HepG2 (cell line): Measurements from ENCODE around the gene SLCO2B1. TPM values are rescaled to one million over a fixed set of nuclear protein-coding genes. Genes with fewer than 3 reads are reported as not detected.

ENCODE experiments used
- ATAC-seq: fragments of 200-7000 bp; cut with Tn5 transposase; 3 replicates; pipeline ENCODE4 v1.9.1; 2020; ENCODE audit warnings: mild to moderate bottlenecking, moderate library complexity
- BruUV-seq: library from RNA; stranded (reverse); fragments of 400-500 nt; replicated peaks from 2 replicates; lab custom pipeline; 2021; lab: Mats Ljungman, UMichigan
- CTCF ChIA-PET: fragments of 300-600 bp; formaldehyde crosslinking; extraction: SDS; loops from one replicate; lab custom pipeline; 2021; ENCODE audit warnings: low total read pairs, inconsistent platforms, low intra/inter-chr PET ratio; lab: Yijun Ruan, JAX
- POLR2A ChIA-PET: fragments of 350-600 bp; sonication (Branson Sonifier 250); formaldehyde crosslinking; loops from one replicate; lab custom pipeline; 2020; ENCODE audit warnings: antibody characterized with exemption, inconsistent platforms; lab: Yijun Ruan, JAX
- DNase-seq: peaks from one replicate; pipeline ENCODE4 v3.0.0-alpha.2; 2015; ENCODE audit warnings: low spot score
- FAIRE-seq: peaks from 3 replicates; lab custom pipeline; 2011; peaks lifted over from hg19 to GRCh38; lab: Jason Lieb, UNC
- H2AFZ ChIP-seq: one replicate; pipeline ENCODE4 v1.6.1; 2011; ENCODE audit warnings: low read length, inconsistent platforms
- H3K27ac ChIP-seq: fragments of 300-600 bp; 3 replicates; pipeline ENCODE4 v1.8.0; 2011; ENCODE audit warnings: mixed run types, mild to moderate bottlenecking, mixed read lengths, low read length, inconsistent platforms; ENCODE audit not compliant: insufficient read depth; ENCODE audit errors: extremely low read length
- H3K27me3 ChIP-seq, 2 experiments: fragments of 200-600 bp in 1 of 2; 2 replicates in 1 of 2; 3 replicates in 1 of 2; pipeline versions ENCODE4 v1.6.0 to v1.8.0; 2011; ENCODE audit warnings: low read length in 2 of 2, mild to moderate bottlenecking in 2 of 2, moderate library complexity in 2 of 2, inconsistent platforms in 1 of 2; ENCODE audit not compliant: insufficient read depth in 2 of 2, control insufficient read depth in 1 of 2
- H3K36me3 ChIP-seq, 2 experiments: fragments of 200-600 bp in 1 of 2; replicated peaks in 1 of 2; 2 replicates in 1 of 2; 3 replicates in 1 of 2; pipeline versions ENCODE4 v1.5.1 to v1.8.0; 2011; ENCODE audit warnings: low read length in 2 of 2, inconsistent platforms in 1 of 2; ENCODE audit not compliant: insufficient read depth in 2 of 2, control insufficient read depth in 1 of 2
- H3K4me1 ChIP-seq: 2 replicates; pipeline ENCODE4 v1.5.1; 2012; ENCODE audit warnings: low read length, inconsistent platforms; ENCODE audit not compliant: insufficient read depth
- H3K4me2 ChIP-seq: 2 replicates; pipeline ENCODE4 v1.6.0; 2011; ENCODE audit warnings: low read depth, low read length, inconsistent platforms
- H3K4me3 ChIP-seq, 3 experiments: fragments of 200-600 bp in 1 of 3; sonication (generic), shearing (Covaris generic) in 1 of 3; replicated peaks in 1 of 3; 2 replicates each; pipeline ENCODE4 v1.5.1; 2011 to 2016; ENCODE audit warnings: low read length in 3 of 3, inconsistent platforms in 2 of 3, low read depth in 2 of 3, mild to moderate bottlenecking in 2 of 3, control low read depth in 1 of 3, mixed read lengths in 1 of 3; ENCODE audit not compliant: insufficient read depth in 1 of 3
- H3K79me2 ChIP-seq: one replicate; pipeline ENCODE4 v1.6.1; 2011; ENCODE audit warnings: low read length, inconsistent platforms; ENCODE audit not compliant: insufficient read depth
- H3K9ac ChIP-seq: 2 replicates; pipeline ENCODE4 v1.6.0; 2011; ENCODE audit warnings: mild to moderate bottlenecking, low read depth, low read length, inconsistent platforms; ENCODE audit not compliant: insufficient read depth
- H3K9me3 ChIP-seq: 2 replicates; pipeline ENCODE4 v1.5.1; 2012; ENCODE audit warnings: mild to moderate bottlenecking, low read length
- H4K20me1 ChIP-seq: 2 replicates; pipeline ENCODE4 v1.6.0; 2011; ENCODE audit warnings: inconsistent platforms, mild to moderate bottlenecking, low read length, moderate library complexity; ENCODE audit not compliant: insufficient read depth
- CREB1 ChIP-seq, 2 experiments: fragments of 450-650 bp in 1 of 2; IDR thresholded peaks; 2 replicates each; pipeline ENCODE4 v1.6.1; 2016 to 2017; ENCODE audit warnings: control low read depth in 1 of 2, mild to moderate bottlenecking in 1 of 2, missing compliant biosample characterization in 1 of 2, missing genetic modification characterization in 1 of 2
- HNF1A ChIP-seq, 2 experiments: sonication (generic) in 1 of 2; formaldehyde crosslinking in 1 of 2; IDR thresholded peaks; 2 replicates each; pipeline versions ENCODE4 v1.4.0 to v1.6.1; 2016 to 2020; ENCODE audit warnings: borderline replicate concordance in 1 of 2, low read depth in 1 of 2, mild to moderate bottlenecking in 1 of 2, missing genetic modification reagents in 1 of 2
- TEAD2 ChIP-seq: sonication (generic); formaldehyde crosslinking; IDR thresholded peaks from 2 replicates; pipeline ENCODE4 v1.9.0; 2021; ENCODE audit warnings: missing genetic modification reagents
- ZNF446 ChIP-seq: sonication (generic); formaldehyde crosslinking; IDR thresholded peaks from 2 replicates; pipeline ENCODE4 v1.5.0; 2020; ENCODE audit warnings: mild to moderate bottlenecking, missing genetic modification reagents
- WGBS: methylation state at CpG from one replicate; pipeline ENCODE4 v1.1.6; 2017; ENCODE audit warnings: low lambda C conversion rate; 5-methylcytosine and 5-hydroxymethylcytosine counted together
- in situ Hi-C: cut with HindIII; loops from 2 replicates; pipeline ENCODE4 v1.10.0; 2017; ENCODE audit warnings: low pct_unique_long_range_greater_than_20kb; ENCODE audit not compliant: extremely low pct_ligation_motif_present
- intact Hi-C: fragments of 100-400 bp; cut with micrococcal nuclease; formaldehyde crosslinking; loops from one replicate; pipeline ENCODE4 v1.10.0; 2022; ENCODE audit not compliant: unreplicated experiment
- polyA plus RNA-seq, 8 experiments: library from polyadenylated mRNA; depleted of rRNA in 3 of 8; stranded (reverse) in 7 of 8; unstranded in 1 of 8; fragments of >200 nt; fragmentation: Illumina TruSeq in 4 of 8; extraction: Trizol in 4 of 8; gene quantifications; 2 replicates each; pipeline versions ENCODE4 v1.2.1 to v1.2.3, GENCODE V29; 2011 to 2016; ENCODE audit warnings: low read depth in 4 of 8, missing spikeins in 1 of 8, mixed read lengths in 1 of 8; ENCODE audit not compliant: insufficient read depth in 1 of 8
- total RNA-seq, 5 experiments: library from RNA; depleted of rRNA; stranded (reverse); fragments of >200 nt; fragmentation: Illumina TruSeq; extraction: Trizol; gene quantifications; 2 replicates each; pipeline ENCODE4 v1.2.3, GENCODE V29; 2016; ENCODE audit warnings: low read depth in 1 of 5

The SLCO2B1 gene
- total and polyA plus RNA-seq, 2 of the 13 experiments (the other 11 are each of a cell fraction or from before 2014, with no cell fraction given) = 15.3 to 19.8 TPM

DNA sequence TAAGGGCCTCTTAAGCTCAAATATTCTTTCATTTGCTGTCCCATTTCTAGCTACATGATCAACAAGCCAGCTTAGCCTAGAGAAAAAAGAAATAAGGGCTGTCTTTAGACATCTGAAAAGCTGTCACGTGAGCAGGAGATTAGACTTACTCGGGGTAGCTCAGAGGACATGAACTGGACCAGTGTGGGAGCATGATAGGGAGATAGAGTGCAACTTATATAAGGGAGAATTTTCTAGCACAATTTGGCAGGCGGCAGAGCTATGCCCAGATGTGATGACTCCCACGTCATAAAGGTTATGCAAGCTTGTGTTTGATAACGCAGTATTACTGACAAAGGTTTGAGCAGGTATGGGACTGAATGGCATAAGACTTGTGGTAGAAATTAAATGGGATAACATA is 61.5 kb downstream of the SLCO2B1 start:
- H3K27ac ChIP-seq = no peak overlapping the region
- H3K4me3 ChIP-seq = no peak overlapping the region
- FAIRE-seq (no peak), DNase-seq (no peak), ATAC-seq (no peak)
- no peaks in the 10 kb centered on the region for H4K20me1 ChIP-seq
- ChIA-PET CTCF (no interaction called here), POLR2A (no interaction called here)
- WGBS = under 1% methylated on average over 5 of the region's 5 CpGs
- intact Hi-C loops (no loop called here), in situ Hi-C loops (loop anchor here (5.0 kb wide), 1 partner anchor 35 kb away; no protein-coding TSS in a partner anchor)
- H3K9me3 ChIP-seq = no peaks in the 10 kb centered on the region
- H3K27me3 ChIP-seq = 0 out of 5 replicates have a peak, but pooled peaks cover 0 to 3% of the 10 kb centered on the region in 2 experiments
- H2AFZ ChIP-seq = no peak overlapping the region
- no peaks in the 10 kb centered on the region for H3K4me1 ChIP-seq
- no TSS peak for BruUV-seq
- TF ChIP-seq ZNF446 (CRISPR knock-in tag) (no peak), TEAD2 (CRISPR knock-in tag) (no peak), HNF1A (IDR thresholded peaks at IDR 0.05; ENCODE audit: low read depth) (no peak), HNF1A (CRISPR knock-in tag; IDR thresholded peaks at IDR 0.05; ENCODE audit: borderline replicate concordance) (no peak), CREB1 (IDR thresholded peaks at IDR 0.05) (0 out of 2 replicates have a peak, but pooled peaks have one; percentile 40), CREB1 (CRISPR knock-in tag; IDR thresholded peaks at IDR 0.05) (no peak)
- no peaks in the 10 kb centered on the region for H3K36me3 ChIP-seq
- H3K79me2 ChIP-seq = no peaks in the 10 kb centered on the region
- no peak overlapping the region for H3K9ac ChIP-seq
- no peak overlapping the region for H3K4me2 ChIP-seq
